Measurements from ENCODE around the gene SPTLC1.
"Not testable (repeated sequence)": the region's sequence is repeated elsewhere in the genome, so short reads cannot be mapped to it uniquely, and the experiment has no call there.

SPTLC1 gene

DNA sequence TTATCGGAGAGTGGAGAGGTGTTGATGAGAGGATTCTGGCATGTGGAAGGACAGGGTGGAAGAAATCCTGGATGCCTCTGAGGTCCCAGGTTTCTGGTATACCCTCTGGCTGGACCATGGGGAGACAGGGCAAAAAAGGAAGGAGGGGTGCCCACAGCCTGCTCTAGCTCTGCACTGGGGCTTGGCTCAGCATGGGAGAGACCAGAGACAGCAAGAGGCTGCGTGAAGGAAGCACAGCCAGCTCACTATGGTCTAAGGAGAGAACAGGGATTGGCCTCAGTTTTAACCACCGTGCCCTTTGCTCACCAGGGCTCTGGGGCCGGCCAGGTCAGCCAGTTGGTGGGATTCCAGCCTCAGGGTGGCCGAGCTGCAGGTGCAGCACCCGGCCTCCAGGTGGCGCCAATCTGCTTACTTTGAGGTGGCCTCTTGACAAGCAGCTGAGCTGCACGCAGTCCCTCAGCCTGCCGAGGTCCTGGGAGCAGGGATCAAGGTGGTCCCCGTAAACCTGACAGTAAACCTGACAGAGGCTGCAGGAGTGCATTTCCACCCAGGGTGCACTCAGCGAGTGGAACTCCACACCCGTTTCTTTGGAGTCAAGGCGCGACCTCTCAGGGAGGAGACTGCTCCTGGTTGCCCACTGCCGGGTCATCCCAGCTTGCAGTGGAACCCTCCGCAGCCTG is 25.0 kb upstream of the SPTLC1 start:
- FAIRE-seq = no peak

GRCh38 chr9:92138960-92139540 is 23.8 kb upstream of the SPTLC1 start:
- not testable (repeated sequence) for FAIRE-seq

- FAIRE-seq = no peak
Observed at GRCh38 chr9:92138157-92138959, 23.1 kb upstream of the SPTLC1 start.

GRCh38 chr9:92136184-92136858 is 21.1 kb upstream of the SPTLC1 start:
- no peak for FAIRE-seq

DNA sequence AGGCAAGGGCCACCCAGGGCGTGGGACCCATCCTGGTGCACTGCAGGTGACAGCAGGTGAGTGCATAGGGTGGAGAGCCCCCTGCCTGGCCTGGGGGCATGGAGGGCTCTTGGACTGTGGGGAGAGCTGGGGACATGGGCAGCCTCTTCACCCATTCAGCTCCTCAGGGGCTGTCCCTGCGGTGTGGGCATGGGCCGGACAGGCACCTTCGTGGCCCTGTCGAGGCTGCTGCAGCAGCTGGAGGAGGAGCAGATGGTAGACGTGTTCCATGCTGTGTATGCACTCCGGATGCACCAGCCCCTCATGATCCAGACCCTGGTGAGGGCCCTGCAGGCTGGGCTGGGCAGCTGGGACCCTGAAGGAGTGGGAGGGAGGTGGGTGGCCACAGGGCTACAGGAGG is 20.4 kb upstream of the SPTLC1 start:
- FAIRE-seq = no peak

DNA sequence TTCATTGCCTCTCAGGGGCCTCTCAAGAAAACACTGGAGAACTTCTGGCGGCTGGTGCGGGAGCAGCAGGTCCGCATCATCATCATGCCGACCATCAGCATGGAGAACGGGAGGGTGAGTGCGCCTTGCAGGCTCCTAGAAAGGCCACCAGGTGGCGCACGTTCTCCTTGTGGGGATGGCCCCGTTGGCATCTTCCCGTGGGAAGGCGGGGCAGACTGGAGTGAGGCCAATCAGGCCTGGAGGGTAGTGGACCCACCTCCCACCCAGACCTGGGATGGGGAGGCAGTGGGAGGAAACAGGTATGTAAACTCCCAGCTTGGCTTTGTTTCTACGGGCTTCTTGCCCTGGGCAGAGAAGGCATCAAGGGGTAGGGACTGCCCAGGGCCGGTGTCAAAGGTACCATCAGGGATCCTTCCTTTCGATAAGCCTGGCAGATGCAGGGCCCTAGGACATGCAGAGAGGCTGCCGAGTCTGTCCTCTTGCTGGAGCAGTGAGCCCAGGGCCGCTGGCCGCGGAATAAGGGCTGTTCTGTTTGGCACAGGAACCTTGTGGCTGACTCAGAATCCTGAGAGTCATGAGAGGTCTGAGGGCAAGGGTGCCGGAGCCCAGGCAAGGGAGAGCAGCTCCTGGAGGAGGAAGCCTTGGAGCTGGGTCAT is 18.9 kb upstream of the SPTLC1 start:
- FAIRE-seq = peak; percentile 39

DNA sequence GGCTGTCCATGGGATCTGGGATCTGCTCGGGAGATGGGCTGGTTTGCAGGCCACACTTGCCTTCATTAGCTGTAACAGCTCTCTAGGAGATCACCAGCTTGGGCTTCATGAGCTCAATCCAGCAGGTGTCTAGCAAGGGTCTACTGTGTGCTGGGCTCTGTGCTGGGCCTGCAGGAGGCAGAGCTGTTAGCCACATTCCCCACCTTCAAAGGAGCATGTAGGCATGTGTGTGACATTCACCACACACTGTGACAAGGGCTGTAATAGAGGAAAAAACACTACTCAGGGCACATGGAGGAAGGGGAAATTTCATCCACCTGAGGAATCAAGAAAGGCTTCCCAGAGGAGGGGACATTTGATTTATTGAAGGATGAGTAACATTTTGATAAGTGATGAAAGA is 17.7 kb upstream of the SPTLC1 start:
- FAIRE-seq = not testable (repeated sequence)

DNA sequence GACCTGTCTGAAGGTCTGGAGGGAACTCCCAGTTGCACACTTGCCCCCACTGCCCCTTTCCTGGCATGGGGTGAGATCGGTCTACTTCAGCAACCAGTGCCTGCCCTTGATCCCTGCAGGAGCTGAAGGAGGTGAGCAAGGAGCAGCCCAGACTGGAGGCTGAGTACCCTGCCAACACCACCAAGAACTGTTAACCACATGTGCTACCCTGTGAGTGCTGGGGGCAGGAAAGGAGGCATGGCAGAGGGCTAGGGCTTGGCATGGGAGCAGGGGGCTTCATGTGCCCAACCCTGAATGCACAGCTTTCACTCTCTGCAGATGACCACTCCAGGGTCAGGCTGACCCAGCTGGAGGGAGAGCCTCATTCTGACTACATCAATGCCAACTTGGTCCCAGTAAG is 17.3 kb upstream of the SPTLC1 start:
- FAIRE-seq = no peak

DNA sequence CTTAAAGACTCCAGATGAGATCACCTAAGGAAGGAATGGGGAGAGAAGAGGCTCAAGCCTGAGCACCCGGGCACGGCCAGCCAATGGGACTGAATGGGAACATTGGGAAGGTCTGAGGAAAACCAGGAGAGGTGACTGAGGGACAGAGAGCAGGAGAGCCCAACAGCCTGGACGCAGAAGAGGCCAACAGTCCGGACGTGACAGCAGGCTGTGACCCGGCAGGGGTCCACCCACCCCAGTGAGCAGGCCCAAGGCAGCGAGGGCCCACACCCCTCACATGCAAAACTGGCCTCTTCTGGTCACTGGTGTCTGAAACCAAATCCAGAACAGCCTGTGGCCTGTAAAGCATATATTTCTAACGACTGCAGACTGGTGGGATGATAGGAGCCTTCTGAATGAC is 7.6 kb upstream of the SPTLC1 start:
- no peak for FAIRE-seq

GRCh38 chr9:92122061-92122460 is 6.8 kb upstream of the SPTLC1 start:
- FAIRE-seq = no peak

DNA sequence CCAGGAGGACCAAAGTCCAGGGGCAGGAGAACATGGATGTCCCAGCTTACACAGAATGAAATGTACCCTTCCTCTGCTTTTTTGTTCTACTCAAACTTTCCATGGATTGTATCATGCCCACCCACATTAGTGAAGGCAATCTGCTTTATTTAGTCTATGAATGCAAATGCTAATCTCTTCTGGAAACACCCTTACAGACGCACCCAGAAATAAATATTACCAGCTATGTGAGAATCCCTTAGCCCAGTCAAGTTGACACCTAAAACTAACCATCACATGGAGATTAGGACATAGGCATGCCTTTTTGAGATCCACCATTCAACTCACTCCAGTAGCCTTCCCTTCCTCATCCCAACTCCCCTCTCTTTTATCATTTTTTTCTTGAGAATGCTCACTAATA is 6.1 kb upstream of the SPTLC1 start:
- no peak for FAIRE-seq

- FAIRE-seq = no peak
Observed at GRCh38 chr9:92120138-92120537, 4.9 kb upstream of the SPTLC1 start.

DNA sequence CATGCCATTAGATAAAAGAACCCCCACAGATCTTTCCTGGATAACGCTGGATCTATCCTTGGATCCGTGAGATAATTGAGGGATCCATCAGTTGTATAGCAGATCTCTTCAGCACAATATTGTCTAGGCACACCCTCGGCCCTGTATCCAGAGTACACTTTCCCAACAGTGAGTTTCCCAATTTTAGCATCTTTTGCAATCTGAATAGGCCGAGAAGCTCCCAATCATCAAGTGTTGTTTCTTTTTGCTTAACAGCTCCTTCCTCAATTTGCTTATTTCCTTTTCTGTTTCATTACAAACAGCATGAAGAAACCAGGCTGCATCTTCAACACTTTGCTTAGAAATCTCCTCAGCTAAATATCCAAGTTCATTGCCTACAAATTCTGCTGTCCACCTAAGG is 4.4 kb upstream of the SPTLC1 start:
- FAIRE-seq = no peak

DNA sequence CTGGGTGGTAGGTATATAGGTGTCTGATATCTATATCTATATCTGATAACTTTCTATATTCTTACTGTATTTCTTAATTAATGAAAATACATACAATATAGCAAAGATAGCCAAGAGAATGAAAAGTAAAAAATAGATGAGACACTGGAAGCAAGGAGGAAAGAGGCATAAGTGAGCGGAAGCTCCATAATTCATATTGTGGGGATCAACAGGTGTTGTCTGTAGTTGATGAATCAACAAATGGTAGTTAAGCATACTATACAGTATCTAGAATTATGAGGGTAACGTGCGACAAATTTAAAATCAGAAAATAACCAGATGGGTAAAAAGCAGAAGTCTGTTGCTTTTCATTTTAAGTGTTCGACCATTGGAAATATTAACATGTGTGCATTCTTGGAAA is 7.1 kb downstream of the SPTLC1 start:
- FAIRE-seq = no peak

GRCh38 chr9:92105446-92106225 is 9.6 kb downstream of the SPTLC1 start:
- not testable (repeated sequence) for FAIRE-seq

DNA sequence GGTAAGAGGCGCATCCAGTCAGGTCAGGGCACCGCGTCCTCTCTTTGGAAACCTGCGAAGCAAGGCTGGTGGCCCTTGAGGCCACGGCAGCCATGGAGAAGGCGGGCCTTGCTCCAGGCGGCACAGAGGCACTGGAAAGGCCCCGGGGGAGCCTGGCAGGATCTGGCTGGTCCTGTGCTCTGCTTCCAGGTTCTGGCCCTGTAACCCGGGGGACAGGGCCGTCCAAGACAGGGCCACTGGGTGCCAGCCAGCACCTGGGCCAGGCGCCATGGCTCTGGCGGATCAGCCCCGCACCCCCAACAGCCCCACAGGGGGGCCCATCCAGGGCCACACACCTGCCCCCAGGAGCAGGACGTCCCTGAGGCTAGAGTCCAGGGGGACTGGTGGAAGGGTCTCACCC is 11.6 kb downstream of the SPTLC1 start:
- FAIRE-seq = not testable (repeated sequence)

DNA sequence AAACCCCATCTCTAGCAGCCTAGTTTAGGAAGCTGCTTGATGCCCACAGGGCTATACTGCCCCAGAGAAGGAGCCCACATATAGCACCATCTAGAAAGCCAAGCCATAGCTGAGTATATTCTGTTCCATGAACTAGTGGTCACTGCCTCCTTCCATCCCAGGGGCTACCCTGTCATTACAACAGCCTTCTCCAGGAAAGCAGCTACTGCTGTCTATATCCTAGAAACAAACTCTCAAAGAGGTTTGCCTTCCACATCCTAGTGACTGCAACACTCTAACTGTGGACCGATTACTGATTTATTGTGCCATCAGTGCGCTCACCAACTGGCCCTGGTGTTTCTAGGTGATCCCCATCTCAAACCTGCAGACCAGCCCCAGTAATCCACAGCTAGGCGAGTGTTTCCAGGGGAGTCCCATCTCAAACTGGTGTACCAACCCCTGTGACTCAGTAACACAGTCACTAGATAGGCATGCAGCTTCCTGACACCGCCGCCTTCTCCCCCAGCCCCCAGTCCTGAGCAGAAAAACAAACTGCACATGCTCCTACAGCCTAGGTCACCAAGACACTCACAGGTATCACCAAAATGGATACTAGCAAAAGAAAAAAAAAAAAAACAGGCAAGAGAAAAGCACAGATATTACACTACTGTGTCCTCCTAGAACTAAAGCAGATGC is 14.8 kb downstream of the SPTLC1 start:
- FAIRE-seq = no peak

DNA sequence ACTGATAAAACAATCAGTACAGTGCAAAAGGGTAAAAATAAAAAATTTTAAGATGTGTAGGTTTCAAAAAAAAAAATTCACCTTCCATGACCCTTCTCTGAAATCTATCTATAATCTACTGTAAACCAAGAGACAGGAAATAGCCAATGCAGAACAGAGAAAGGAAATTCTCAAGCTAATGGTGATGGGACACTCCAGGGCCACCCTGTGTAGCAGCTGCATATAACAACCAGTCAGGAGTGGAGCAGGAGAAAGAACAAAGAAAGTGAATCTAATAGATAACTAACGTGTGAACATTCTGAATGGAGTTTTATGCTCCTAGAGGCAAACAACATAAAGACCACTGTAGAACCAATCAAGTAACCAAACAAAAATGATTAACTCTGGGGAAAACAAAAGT is 16.6 kb downstream of the SPTLC1 start:
- FAIRE-seq = no peak

DNA sequence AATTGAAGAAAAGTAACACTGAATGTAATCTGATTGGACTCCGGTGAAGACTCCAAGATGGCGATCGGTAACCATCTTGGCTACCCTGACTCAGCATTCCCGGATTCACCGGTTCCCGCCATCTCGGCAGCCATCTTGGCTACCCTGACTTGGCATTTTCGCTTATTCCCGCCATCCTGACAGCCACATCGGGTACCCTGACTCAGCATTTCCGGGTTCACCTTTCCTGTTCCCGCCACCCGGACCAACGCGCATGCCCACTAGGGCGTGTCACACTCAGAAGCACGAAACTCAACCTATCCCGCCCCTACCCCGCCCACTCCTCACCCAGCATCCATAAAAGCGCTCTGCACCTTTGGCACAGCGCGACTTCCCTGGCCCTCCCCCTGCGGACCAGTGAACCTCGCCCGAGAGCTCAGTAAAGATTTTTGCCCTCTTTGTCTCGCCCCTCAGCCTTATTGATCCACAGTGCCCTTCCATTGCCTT is 17.2 kb downstream of the SPTLC1 start:
- FAIRE-seq = no peak

DNA sequence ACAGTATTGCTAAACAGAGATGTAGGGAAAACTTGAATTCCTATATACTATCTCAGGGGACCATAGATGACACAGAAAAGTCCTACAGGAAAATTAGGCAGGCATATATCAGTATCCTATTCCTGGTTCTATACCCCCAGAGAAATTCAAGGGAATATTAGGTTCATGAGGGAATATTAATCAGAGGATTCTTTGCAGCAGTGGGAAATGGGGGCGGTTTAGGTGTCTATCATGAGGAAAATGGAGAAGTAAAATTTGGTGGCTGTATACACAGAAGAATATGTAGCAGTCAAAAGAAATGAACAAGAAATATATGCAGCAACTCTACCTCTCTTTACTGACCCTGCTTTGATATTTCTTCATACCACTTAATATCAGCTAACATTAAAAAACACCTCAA is 20.0 kb downstream of the SPTLC1 start:
- FAIRE-seq = no peak

DNA sequence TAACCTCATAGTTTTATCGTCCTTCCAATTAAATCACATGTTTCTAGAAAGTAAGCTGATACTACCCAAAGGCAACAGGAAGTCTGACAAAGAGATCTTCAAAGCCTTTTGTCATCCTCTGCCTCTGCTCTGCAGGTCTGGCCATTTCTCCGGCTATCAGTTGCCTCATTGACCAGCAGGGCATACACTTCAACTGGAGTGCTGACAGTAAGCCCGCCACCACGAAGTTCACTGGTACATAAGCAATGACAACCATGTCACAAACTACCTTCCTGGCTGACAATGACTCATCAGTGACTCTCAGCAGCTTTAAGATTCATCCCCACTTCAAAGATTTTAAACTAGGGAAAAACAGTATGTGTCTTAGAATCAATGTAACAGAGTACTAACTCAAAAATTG is 20.6 kb downstream of the SPTLC1 start:
- no peak for FAIRE-seq

GRCh38 chr9:92077888-92078287 is 37.3 kb downstream of the SPTLC1 start:
- FAIRE-seq = no peak
